Breast epithelium (tissue), 4 donors: ENCODE data around the gene HELT. TPM values are rescaled to one million over a fixed set of nuclear protein-coding genes. Genes with fewer than 3 reads are reported as not detected.

Source experiments
- DNase-seq, 2 donors: peaks; one replicate each; pipeline ENCODE4 v3.0.0-alpha.2; 2019; ENCODE audit warnings: low spot score in 2 of 2
- H3K27ac ChIP-seq, 2 donors: fragments of 200-600 bp; sonication (generic) in 1 of 2; one replicate each; pipeline ENCODE4 v1.5.1; 2016 to 2019; ENCODE audit warnings: mild to moderate bottlenecking in 1 of 2
- H3K27me3 ChIP-seq, 2 donors: fragments of 200-600 bp; sonication (generic) in 1 of 2; one replicate each; pipeline versions ENCODE4 v1.5.1 to v1.6.0; 2017 to 2019; ENCODE audit warnings: control low read depth in 1 of 2, mild to moderate bottlenecking in 1 of 2
- H3K36me3 ChIP-seq: fragments of 200-600 bp; one replicate; pipeline ENCODE4 v1.5.1; 2019
- H3K4me1 ChIP-seq, 2 donors: fragments of 200-600 bp; sonication (generic); one replicate each; pipeline ENCODE4 v1.5.1; 2016 to 2019; ENCODE audit warnings: control low read depth in 1 of 2
- H3K4me3 ChIP-seq, 3 donors: fragments of 200-600 bp; sonication (generic); 1 replicate in 2 of 3; 2 replicates in 1 of 3; pipeline ENCODE4 v1.5.1; 2016 to 2019; ENCODE audit warnings: mild to moderate bottlenecking in 3 of 3, moderate library complexity in 2 of 3
- H3K9me3 ChIP-seq, 2 donors: fragments of 200-600 bp; sonication (generic) in 1 of 2; one replicate each; pipeline ENCODE4 v1.5.1; 2016 to 2019; ENCODE audit warnings: control low read depth in 1 of 2
- CTCF ChIP-seq, 3 donors: fragments of 450-650 bp; IDR thresholded peaks; one replicate each; pipeline ENCODE4 v1.5.1; 2016 to 2017; ENCODE audit warnings: antibody characterized with exemption in 3 of 3, mild to moderate bottlenecking in 3 of 3, moderate library complexity in 3 of 3
- POLR2A ChIP-seq: fragments of 450-650 bp; IDR thresholded peaks from one replicate; pipeline ENCODE4 v1.6.1; 2016; ENCODE audit warnings: antibody characterized with exemption, mild to moderate bottlenecking, moderate library complexity
- POLR2AphosphoS5 ChIP-seq, 3 donors: sonication (generic); formaldehyde crosslinking; IDR thresholded peaks; one replicate each; pipeline ENCODE4 v1.6.1; 2017; ENCODE audit warnings: antibody characterized with exemption in 3 of 3
- intact Hi-C: fragments of 100-400 bp; cut with DNase I; formaldehyde crosslinking; loops from one replicate; pipeline ENCODE4 v1.15.1; 2023; ENCODE audit warnings: low total_unique reads
- total RNA-seq, 3 donors: library from RNA; depleted of rRNA; stranded (reverse); fragments of >200 nt; gene quantifications; one replicate each; pipeline ENCODE4 v1.1.0, GENCODE V29; 2016

Gene HELT
- total RNA-seq, 3 donors from 2014 or later, result not detected

- Histone ChIP-seq H3K9me3 (no peaks in the 10 kb centered on the region), H3K27ac (peak overlapping the region; percentile 53 to 57), H3K27me3 (peaks cover 0 to 6% of the 10 kb centered on the region in 2 donors), H3K4me1 (no peaks in the 10 kb centered on the region), H3K4me3 (peak overlapping the region in 2 of 3 donors; percentile 43 to 63), H3K36me3 (no peaks in the 10 kb centered on the region)
- TF ChIP-seq POLR2A, result no peak
- peak in 1 of 3 donors; percentile 10 for TF ChIP-seq POLR2AphosphoS5 (IDR thresholded peaks at IDR 0.05)
- no peak for TF ChIP-seq CTCF (IDR thresholded peaks at IDR 0.05)
- peak; percentile 38 to 58 for DNase-seq
- intact Hi-C loops, result no loop called here
These were observed 13.6 kb upstream of the HELT start for GRCh38 chr4:185004562-185005218.

- Histone ChIP-seq H3K4me1 (no peaks in the 10 kb centered on the region), H3K4me3 (peak overlapping the region in 2 of 3 donors; percentile 43 to 63), H3K9me3 (no peaks in the 10 kb centered on the region), H3K36me3 (no peaks in the 10 kb centered on the region), H3K27me3 (peaks cover 0 to 9% of the 10 kb centered on the region in 2 donors), H3K27ac (peak overlapping the region; percentile 53 to 57)
- TF ChIP-seq CTCF (IDR thresholded peaks at IDR 0.05) (peak in 2 of 3 donors; percentile 74 to 81), POLR2A (no peak), POLR2AphosphoS5 (IDR thresholded peaks at IDR 0.05) (peak in 2 of 3 donors; percentile 5 to 29)
- peak; percentile 71 to 86 for DNase-seq
- intact Hi-C loops, result no loop called here
These were observed 13.0 kb upstream of the HELT start for GRCh38 chr4:185005219-185005819.

GRCh38 chr4:185011408-185011807 lies 6.9 kb upstream of the HELT start:
- Histone ChIP-seq H3K36me3 (no peaks in the 10 kb centered on the region), H3K9me3 (no peaks in the 10 kb centered on the region), H3K4me3 (no peak overlapping the region), H3K4me1 (no peaks in the 10 kb centered on the region), H3K27ac (no peak overlapping the region), H3K27me3 (peaks cover 0 to 49% of the 10 kb centered on the region in 2 donors)
- intact Hi-C loops, result no loop called here
- no peak for TF ChIP-seq POLR2A
- peak in 1 of 3 donors; percentile 17 for TF ChIP-seq CTCF (IDR thresholded peaks at IDR 0.05)
- DNase-seq, result no peak

GRCh38 chr4:185013417-185014125 lies 4.7 kb upstream of the HELT start:
- H3K27ac ChIP-seq, result no peak overlapping the region
- no peak for DNase-seq
- no peak for TF ChIP-seq CTCF (IDR thresholded peaks at IDR 0.05)
- TF ChIP-seq POLR2A, result no peak
- intact Hi-C loops, result no loop called here
- H3K4me3 ChIP-seq, result no peak overlapping the region
- H3K9me3 ChIP-seq, result no peaks in the 10 kb centered on the region
- no peaks in the 10 kb centered on the region for H3K36me3 ChIP-seq
- peaks cover 0 to 65% of the 10 kb centered on the region in 2 donors for H3K27me3 ChIP-seq
- no peaks in the 10 kb centered on the region for H3K4me1 ChIP-seq

- H3K27ac ChIP-seq, result no peak overlapping the region
- no peak for TF ChIP-seq POLR2A
- intact Hi-C loops, result no loop called here
- DNase-seq, result no peak
- no peaks in the 10 kb centered on the region for H3K9me3 ChIP-seq
- H3K36me3 ChIP-seq, result no peaks in the 10 kb centered on the region
- H3K27me3 ChIP-seq, result peaks cover 2 to 79% of the 10 kb centered on the region in 2 donors
- peaks cover 0 to 4% of the 10 kb centered on the region in 2 donors for H3K4me1 ChIP-seq
- no peak overlapping the region for H3K4me3 ChIP-seq
These were observed 3.2 kb upstream of the HELT start for GRCh38 chr4:185015108-185015507.
